ENCODE results near the gene RHOBTB1. TPM values are rescaled to one million over a fixed set of nuclear protein-coding genes. Genes with fewer than 3 reads are reported as not detected.
A peak's percentile ranks its signal among the peaks of the same experiment; 100 is the strongest.

RHOBTB1 gene
- total and polyA plus RNA-seq, 9 of the 15 experiments (the other 6 are each of a cell fraction or from before 2014, with no cell fraction given), result 1.7 to 11.7 (median 9.3) TPM

DNA sequence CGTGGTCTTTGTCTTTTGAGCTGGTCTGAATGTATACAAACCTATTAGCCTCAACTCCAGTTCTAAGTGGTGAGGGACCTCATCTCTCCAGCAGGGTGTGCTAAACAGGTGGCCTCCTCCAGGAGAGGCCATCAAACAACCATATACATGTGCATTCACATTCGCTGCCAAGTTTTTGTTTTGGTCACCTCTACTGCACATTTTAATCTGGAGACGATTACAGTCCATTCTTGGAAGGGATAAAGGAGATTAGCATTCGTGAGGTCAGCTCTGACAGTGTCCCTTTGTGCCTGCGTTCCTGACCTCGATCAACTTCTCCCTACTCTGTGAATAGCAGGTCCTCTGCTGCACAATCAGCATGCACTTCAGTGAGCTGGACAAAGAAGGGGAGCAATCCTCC is 60.8 kb downstream of the RHOBTB1 start (continued):
- TF ChIP-seq, protein P1, sequence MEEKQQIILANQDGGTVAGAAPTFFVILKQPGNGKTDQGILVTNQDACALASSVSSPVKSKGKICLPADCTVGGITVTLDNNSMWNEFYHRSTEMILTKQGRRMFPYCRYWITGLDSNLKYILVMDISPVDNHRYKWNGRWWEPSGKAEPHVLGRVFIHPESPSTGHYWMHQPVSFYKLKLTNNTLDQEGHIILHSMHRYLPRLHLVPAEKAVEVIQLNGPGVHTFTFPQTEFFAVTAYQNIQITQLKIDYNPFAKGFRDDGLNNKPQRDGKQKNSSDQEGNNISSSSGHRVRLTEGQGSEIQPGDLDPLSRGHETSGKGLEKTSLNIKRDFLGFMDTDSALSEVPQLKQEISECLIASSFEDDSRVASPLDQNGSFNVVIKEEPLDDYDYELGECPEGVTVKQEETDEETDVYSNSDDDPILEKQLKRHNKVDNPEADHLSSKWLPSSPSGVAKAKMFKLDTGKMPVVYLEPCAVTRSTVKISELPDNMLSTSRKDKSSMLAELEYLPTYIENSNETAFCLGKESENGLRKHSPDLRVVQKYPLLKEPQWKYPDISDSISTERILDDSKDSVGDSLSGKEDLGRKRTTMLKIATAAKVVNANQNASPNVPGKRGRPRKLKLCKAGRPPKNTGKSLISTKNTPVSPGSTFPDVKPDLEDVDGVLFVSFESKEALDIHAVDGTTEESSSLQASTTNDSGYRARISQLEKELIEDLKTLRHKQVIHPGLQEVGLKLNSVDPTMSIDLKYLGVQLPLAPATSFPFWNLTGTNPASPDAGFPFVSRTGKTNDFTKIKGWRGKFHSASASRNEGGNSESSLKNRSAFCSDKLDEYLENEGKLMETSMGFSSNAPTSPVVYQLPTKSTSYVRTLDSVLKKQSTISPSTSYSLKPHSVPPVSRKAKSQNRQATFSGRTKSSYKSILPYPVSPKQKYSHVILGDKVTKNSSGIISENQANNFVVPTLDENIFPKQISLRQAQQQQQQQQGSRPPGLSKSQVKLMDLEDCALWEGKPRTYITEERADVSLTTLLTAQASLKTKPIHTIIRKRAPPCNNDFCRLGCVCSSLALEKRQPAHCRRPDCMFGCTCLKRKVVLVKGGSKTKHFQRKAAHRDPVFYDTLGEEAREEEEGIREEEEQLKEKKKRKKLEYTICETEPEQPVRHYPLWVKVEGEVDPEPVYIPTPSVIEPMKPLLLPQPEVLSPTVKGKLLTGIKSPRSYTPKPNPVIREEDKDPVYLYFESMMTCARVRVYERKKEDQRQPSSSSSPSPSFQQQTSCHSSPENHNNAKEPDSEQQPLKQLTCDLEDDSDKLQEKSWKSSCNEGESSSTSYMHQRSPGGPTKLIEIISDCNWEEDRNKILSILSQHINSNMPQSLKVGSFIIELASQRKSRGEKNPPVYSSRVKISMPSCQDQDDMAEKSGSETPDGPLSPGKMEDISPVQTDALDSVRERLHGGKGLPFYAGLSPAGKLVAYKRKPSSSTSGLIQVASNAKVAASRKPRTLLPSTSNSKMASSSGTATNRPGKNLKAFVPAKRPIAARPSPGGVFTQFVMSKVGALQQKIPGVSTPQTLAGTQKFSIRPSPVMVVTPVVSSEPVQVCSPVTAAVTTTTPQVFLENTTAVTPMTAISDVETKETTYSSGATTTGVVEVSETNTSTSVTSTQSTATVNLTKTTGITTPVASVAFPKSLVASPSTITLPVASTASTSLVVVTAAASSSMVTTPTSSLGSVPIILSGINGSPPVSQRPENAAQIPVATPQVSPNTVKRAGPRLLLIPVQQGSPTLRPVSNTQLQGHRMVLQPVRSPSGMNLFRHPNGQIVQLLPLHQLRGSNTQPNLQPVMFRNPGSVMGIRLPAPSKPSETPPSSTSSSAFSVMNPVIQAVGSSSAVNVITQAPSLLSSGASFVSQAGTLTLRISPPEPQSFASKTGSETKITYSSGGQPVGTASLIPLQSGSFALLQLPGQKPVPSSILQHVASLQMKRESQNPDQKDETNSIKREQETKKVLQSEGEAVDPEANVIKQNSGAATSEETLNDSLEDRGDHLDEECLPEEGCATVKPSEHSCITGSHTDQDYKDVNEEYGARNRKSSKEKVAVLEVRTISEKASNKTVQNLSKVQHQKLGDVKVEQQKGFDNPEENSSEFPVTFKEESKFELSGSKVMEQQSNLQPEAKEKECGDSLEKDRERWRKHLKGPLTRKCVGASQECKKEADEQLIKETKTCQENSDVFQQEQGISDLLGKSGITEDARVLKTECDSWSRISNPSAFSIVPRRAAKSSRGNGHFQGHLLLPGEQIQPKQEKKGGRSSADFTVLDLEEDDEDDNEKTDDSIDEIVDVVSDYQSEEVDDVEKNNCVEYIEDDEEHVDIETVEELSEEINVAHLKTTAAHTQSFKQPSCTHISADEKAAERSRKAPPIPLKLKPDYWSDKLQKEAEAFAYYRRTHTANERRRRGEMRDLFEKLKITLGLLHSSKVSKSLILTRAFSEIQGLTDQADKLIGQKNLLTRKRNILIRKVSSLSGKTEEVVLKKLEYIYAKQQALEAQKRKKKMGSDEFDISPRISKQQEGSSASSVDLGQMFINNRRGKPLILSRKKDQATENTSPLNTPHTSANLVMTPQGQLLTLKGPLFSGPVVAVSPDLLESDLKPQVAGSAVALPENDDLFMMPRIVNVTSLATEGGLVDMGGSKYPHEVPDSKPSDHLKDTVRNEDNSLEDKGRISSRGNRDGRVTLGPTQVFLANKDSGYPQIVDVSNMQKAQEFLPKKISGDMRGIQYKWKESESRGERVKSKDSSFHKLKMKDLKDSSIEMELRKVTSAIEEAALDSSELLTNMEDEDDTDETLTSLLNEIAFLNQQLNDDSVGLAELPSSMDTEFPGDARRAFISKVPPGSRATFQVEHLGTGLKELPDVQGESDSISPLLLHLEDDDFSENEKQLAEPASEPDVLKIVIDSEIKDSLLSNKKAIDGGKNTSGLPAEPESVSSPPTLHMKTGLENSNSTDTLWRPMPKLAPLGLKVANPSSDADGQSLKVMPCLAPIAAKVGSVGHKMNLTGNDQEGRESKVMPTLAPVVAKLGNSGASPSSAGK (IDR thresholded peaks at IDR 0.05), result peak; percentile 50; the same call in 1 of the 2 replicates
- TF ChIP-seq, protein P2, sequence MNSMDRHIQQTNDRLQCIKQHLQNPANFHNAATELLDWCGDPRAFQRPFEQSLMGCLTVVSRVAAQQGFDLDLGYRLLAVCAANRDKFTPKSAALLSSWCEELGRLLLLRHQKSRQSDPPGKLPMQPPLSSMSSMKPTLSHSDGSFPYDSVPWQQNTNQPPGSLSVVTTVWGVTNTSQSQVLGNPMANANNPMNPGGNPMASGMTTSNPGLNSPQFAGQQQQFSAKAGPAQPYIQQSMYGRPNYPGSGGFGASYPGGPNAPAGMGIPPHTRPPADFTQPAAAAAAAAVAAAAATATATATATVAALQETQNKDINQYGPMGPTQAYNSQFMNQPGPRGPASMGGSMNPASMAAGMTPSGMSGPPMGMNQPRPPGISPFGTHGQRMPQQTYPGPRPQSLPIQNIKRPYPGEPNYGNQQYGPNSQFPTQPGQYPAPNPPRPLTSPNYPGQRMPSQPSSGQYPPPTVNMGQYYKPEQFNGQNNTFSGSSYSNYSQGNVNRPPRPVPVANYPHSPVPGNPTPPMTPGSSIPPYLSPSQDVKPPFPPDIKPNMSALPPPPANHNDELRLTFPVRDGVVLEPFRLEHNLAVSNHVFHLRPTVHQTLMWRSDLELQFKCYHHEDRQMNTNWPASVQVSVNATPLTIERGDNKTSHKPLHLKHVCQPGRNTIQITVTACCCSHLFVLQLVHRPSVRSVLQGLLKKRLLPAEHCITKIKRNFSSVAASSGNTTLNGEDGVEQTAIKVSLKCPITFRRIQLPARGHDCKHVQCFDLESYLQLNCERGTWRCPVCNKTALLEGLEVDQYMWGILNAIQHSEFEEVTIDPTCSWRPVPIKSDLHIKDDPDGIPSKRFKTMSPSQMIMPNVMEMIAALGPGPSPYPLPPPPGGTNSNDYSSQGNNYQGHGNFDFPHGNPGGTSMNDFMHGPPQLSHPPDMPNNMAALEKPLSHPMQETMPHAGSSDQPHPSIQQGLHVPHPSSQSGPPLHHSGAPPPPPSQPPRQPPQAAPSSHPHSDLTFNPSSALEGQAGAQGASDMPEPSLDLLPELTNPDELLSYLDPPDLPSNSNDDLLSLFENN (IDR thresholded peaks at IDR 0.05; ENCODE audit: low read depth in 2 of 2, low read length in 2 of 2), result no peak
- TF ChIP-seq, protein P3, sequence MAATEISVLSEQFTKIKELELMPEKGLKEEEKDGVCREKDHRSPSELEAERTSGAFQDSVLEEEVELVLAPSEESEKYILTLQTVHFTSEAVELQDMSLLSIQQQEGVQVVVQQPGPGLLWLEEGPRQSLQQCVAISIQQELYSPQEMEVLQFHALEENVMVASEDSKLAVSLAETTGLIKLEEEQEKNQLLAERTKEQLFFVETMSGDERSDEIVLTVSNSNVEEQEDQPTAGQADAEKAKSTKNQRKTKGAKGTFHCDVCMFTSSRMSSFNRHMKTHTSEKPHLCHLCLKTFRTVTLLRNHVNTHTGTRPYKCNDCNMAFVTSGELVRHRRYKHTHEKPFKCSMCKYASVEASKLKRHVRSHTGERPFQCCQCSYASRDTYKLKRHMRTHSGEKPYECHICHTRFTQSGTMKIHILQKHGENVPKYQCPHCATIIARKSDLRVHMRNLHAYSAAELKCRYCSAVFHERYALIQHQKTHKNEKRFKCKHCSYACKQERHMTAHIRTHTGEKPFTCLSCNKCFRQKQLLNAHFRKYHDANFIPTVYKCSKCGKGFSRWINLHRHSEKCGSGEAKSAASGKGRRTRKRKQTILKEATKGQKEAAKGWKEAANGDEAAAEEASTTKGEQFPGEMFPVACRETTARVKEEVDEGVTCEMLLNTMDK (IDR thresholded peaks at IDR 0.05; ENCODE audit: borderline replicate concordance, insufficient read depth, low read depth, low read length, poor library complexity, severe bottlenecking), result peak; percentile 15

Measured in K562 (cell line).